Left renal cortex interstitium (tissue), 4 donors: ENCODE results near the gene GPR176. TPM values are rescaled to one million over a fixed set of nuclear protein-coding genes. Genes with fewer than 3 reads are reported as not detected.

ENCODE experiments used
- DNase-seq, 4 donors: peaks; one replicate each; pipeline ENCODE4 v3.0.0-alpha.2; 2013; ENCODE audit warnings: low read depth in 4 of 4, low spot score in 2 of 4, missing footprints in 1 of 4
- polyA plus RNA-seq, 4 donors: library from polyadenylated mRNA; unstranded; fragments of 120-200 nt; gene quantifications; one replicate each; pipeline ENCODE4 v1.2.1, GENCODE V29; 2013; ENCODE audit not compliant: insufficient read length in 4 of 4

Gene GPR176
- polyA plus RNA-seq, 4 donors, result 13.5 to 16.5 (median 14.1) TPM

DNA sequence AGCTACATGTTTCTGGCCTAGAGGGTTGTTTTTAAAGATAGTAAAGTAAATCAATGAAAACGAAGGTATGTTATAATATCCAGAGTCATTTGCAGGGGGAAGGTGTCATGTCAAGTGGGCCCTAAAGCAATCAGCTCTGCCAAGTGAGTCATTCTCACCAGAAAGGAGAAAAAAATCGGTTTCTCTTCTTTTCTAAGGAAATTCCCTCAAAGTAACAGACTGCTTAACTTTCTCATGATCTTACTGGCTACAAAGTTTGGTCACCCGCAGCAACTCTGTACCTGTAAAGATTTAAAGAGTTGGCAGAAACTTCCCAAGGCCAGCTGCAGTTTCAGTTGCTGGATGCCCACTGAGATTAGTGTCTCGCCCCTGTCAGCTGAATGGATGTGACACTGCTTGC is 132.0 kb downstream of the GPR176 start:
- no peak for DNase-seq

DNA sequence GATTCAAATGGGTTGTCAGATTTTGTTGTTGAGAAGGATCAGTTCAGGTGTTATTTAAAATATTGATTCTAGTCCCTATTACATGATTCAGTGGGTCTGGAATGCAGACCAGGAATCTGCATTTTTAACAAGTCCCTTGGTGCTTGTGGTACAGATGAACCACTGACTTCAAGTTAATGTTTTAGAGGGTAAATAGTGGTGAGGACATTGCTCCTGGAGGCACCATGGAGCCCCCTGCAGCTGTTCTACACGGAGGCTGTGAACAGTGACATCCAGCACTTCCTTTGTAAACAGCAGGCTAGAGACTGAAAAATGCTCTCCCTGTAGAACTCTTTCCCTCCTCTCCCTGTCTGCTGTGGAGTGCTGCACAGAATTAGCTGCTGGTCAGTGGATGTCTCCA is 132.6 kb downstream of the GPR176 start:
- DNase-seq, result no peak

DNA sequence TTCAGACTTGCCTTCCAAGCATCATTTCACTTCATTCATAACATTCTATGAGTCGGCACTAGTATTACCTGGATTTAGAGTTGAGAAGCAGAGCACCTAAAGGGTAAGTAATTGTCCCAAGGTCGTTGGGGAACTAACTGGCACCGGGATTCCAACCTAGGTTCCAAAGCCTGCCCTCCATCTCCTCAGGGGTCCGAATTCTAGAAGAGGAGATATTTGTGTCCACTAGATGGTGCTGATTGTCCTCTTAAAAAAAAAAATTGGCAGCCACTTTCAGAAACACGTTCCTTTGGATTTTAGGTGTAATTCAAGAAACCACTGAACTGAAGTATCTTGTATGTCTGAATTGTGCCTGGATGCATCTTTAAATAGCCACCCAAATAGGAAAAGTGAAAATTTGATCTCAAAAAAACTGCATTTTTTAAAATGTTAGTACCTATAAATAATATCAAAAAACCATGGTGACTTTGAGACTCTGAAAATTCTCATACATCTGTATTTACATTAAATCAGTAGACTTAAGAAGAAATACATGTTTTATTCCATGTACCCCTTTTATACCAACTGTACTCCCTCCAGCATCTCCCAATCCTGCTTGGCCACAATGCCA is 133.5 kb downstream of the GPR176 start:
- DNase-seq, result peak in 3 of 4 donors; percentile 32 to 57 (median 42)

DNA sequence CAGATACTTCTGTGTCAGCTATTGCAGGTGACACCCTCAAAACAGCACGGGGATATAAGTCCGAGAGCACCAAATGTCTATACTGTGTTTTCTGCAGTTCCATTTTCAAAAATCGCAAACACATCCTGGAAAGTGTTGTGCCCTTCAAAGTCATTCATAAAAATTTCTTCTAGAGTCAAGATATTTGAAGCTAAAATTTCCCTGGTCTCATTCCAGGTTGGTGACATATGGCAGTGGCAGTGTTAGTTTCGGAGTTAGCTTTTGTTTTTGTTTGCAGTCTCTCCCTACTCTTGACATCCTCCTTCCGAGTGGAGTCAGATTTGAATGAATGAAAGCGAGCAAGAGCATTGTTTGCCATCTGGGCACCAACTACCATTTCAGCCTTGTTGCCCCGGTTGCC is 134.2 kb downstream of the GPR176 start:
- DNase-seq, result no peak

GRCh38 chr15:39785139-39785538 is 134.9 kb downstream of the GPR176 start:
- DNase-seq, result no peak

DNA sequence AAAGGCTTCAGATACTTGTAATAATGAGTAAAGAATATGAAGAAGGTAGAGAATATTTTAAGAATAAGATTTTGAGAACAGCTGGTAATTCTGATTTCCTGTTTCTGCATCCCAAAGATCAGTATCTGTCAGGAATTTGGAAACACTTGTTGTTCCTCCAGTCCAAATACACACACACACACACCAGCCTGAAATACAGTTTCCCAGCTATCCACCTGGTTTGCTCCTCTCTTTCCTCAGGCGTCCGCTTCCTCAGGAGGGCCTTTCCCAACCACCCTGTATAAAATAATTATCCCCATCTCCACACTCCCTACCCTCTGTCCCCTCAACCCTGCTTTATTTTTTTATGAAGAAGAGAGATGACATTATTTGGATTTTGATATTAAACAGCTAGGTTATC is 135.4 kb downstream of the GPR176 start:
- DNase-seq, result no peak

- no peak for DNase-seq
Measured at GRCh38 chr15:39784125-39784524, 135.9 kb downstream of the GPR176 start.

- DNase-seq, result no peak
Measured at GRCh38 chr15:39783244-39783820, 136.7 kb downstream of the GPR176 start.

GRCh38 chr15:39782441-39783138 is 137.5 kb downstream of the GPR176 start, which contains the start of gene FSIP1:
TSS of gene FSIP1 (minus strand) at chr15:39782841. CDS start at chr15:39776524, 6,317 bp downstream.
- peak; percentile 89 to 95 (median 92) for DNase-seq

DNA sequence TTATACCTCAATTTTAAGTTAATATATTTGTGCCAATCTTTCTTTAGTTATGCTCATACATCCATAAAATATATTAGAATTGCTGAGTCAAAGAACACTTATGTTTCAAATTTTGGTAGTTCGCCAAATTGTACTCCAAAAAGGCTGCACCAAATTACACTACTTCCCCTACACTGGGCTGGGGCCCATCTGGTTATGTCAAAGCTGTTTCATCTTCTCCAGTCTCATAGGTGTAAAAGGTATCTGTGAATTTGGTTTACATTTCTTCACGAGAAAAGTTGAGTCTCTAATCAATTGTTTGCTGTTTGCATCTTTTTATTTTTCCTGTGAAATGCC is 138.1 kb downstream of the GPR176 start:
- DNase-seq, result no peak

DNA sequence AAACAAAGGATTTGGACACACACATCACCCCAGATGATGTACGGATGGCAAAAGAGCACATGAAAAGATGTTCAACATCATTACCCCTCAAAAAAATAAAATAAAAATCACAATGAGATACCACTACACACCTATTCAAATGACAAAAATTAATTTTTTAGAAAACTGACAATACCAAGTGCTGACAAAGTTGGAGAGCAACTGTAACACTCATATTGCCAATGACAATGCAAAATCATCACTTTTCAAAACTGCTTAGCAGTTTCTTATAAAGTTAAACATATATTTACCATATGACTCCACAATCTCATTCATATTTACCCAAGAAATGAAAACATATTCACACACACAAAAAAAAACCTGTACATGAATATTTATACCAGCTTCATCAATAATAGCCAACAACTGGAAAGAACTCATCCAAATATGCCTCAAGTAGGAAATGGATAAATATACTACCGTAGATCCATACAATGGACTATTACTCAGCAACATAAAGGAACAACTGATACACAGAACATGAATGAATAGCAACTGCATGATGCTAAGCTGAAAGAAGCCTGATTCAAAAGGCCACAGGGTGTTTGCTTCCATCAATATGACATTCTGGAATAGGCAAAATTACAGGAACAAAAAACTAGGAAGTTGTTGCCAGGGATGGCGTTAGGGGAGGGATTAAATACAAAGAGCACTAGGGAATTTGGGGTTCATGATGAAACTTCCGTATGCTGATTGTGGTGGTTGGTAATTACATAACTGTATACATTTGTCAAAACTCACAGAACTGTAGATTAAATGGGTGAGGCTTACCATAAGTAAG is 138.7 kb downstream of the GPR176 start:
- DNase-seq, result no peak

DNA sequence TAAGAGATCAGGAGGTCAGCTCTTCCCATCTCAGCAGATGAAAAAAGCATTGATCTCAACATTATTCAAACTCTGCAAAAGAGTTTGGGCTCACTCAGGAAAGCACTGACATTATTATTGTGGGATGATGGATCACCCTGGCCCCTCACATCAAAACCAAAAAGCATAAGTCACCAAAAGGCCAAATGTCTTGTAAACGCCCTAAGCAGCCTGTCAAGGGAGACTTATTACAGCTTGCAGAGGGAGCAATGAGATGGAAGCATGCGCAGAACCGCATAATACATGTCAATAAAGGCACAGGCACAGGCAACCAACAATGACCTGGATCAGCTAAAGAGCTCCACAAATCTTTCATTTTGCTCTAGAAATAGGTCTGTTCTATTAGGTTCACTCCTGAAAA is 142.0 kb downstream of the GPR176 start:
- peak in 2 of 4 donors; percentile 41 to 60 for DNase-seq

DNA sequence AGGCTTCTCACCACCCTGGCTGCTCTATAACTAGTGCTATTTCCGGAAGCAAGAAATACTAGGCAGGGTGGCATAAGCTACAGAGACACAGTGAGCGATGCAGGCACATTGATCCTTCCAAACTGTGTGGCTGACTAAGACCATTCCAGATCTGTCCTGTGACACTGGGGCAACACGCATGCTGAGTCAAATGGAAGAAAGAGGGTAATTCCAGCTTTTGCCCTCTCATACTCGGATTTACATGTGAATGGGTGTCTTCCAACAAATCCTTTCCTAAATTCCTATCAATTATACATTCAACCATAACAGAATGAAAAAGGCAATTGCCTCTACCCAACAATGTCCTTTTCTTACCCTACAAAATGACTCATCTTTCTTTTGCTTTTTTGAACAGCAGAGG is 142.6 kb downstream of the GPR176 start:
- DNase-seq, result no peak

GRCh38 chr15:39776068-39776467 is 144.0 kb downstream of the GPR176 start:
- no peak for DNase-seq

GRCh38 chr15:39774688-39775267 is 145.3 kb downstream of the GPR176 start:
- no peak for DNase-seq

DNA sequence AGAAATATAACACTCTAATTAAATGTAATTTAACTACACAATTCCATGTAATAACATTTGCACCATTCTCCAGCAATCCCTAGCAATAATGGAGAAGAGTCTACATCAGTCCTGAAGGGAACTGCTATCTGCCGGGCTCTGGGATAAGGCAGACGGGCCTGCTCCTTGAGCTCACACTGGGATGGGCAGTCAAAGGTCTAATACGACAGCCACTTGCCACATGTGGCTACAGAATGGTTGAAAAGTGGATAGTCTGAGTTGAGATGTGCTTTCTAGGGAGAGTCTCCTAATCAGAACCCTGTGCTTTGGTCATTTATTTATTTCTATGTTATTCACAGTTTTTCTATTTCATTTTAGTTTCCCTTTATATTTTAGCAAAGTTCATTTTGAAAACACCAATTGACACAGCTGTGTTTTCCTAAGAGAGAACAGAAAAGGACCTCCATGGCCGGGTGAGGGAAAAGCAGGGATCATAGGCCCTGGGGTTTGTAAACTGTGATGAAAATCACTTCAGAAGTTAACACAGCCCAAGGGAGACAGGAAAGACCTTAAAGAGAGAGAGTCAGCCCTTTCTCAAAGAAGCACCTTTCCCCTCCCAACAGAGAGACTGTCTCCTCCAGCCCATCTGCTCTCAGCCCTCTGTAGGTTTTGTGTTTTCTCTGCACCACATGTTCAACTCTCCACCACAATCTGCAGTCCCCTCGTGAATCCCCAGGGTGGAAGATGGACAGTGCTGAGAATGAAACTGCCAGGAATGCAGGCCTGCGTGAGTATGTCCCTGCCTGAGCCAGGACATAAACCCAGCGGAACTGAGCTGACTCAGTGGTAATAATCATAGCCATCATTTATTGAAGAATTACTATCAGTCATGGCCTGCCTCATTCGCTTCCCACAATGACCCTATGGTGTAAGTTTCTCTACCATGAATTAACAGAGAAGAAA is 149.0 kb downstream of the GPR176 start:
- DNase-seq, result no peak

DNA sequence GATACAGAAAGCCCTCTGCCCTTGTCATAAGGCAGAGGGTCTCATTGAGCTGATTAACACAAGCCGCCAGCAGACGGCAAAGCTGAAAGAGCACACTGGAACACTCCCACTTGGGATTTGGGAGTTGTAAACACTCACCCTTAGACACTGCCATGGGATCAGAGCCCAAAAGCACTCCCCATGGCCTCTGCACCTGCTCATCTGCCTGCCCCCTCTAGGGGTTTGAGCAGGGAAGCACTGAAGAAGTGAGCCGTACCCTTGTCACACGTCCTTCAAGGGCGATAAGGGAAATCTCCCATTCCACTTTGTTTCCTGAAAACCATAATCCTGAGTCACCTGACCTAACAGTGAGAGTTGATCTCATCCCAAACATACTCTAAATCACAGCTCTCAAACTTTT is 152.1 kb downstream of the GPR176 start:
- DNase-seq, result no peak

- no peak for DNase-seq
Measured at GRCh38 chr15:39761006-39761405, 159.1 kb downstream of the GPR176 start.

DNA sequence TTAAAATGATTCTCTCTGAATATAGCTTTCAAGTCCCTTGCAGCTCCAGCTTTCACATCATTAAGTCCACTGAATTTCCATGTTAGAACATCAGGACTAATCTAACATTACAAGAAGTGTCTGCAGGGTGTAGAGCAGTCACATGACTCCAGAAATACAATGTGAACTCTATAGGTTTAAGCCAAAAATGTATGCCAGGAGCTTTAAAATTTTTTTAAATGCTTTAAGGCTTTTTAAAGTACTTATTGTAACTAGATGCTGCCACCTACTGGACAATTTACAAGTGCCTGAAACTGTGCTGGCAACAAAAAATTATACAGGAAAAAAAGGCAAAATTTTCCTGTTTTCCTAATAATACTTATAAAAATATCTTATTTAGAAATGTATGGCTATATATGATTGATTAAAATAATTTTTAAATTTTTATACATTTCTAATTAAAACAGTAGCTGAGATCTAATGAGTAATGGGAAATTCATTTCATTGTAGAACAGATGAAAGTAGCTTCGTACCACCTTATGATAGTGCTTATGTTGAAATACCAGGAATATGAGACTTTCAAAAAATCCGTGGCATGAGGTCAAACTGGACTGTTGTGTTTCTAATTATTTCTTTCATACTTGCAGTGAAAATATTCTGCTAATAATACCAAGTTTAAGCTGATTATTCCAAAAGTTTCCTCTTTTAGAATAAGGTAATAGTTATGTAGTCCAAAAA is 163.1 kb downstream of the GPR176 start:
- peak; percentile 34 to 46 (median 34) for DNase-seq
